Calu3 (cell line): ENCODE results near the gene PJA1. TPM values are rescaled to one million over a fixed set of nuclear protein-coding genes. Genes with fewer than 3 reads are reported as not detected.

ENCODE experiments used
- BruUV-seq: library from RNA; stranded (reverse); fragments of 400-500 nt; replicated peaks from 2 replicates; lab custom pipeline; 2021; lab: Mats Ljungman, UMichigan
- CTCF ChIA-PET: fragments of 300-600 bp; sonication (Branson Sonifier 250); formaldehyde crosslinking; loops from one replicate; lab custom pipeline; 2022; ENCODE audit warnings: antibody characterized with exemption; lab: Charles Lee
- DNase-seq: peaks from one replicate; pipeline ENCODE4 v3.0.0; 2022
- H3K27ac Mint-ChIP-seq: one replicate; pipeline ENCODE4 v1.8.0; 2022; ENCODE audit warnings: mixed read lengths; ENCODE audit not compliant: unreplicated experiment
- H3K27me3 Mint-ChIP-seq: one replicate; pipeline ENCODE4 v1.8.0; 2022; ENCODE audit warnings: mixed read lengths; ENCODE audit not compliant: unreplicated experiment
- H3K36me3 Mint-ChIP-seq: one replicate; pipeline ENCODE4 v1.8.0; 2022; ENCODE audit warnings: mild to moderate bottlenecking, moderate library complexity, mixed read lengths; ENCODE audit not compliant: insufficient read depth, unreplicated experiment
- H3K4me1 Mint-ChIP-seq: one replicate; pipeline ENCODE4 v1.8.0; 2022; ENCODE audit warnings: mild to moderate bottlenecking, low read depth, mixed read lengths; ENCODE audit not compliant: unreplicated experiment
- H3K4me3 Mint-ChIP-seq: one replicate; pipeline ENCODE4 v1.8.0; 2022; ENCODE audit warnings: mild to moderate bottlenecking, low read depth, moderate library complexity, mixed read lengths; ENCODE audit not compliant: unreplicated experiment
- H3K9me3 Mint-ChIP-seq: one replicate; pipeline ENCODE4 v1.8.0; 2022; ENCODE audit warnings: low read depth, mixed read lengths; ENCODE audit not compliant: unreplicated experiment
- CTCF ChIP-seq: fragments of 200-600 bp; IDR thresholded peaks from one replicate; pipeline ENCODE4 v1.8.0; 2022; ENCODE audit warnings: antibody characterized with exemption; ENCODE audit not compliant: unreplicated experiment
- intact Hi-C: fragments of 100-400 bp; cut with micrococcal nuclease; formaldehyde crosslinking; loops from one replicate; pipeline ENCODE4 v1.10.0; 2022; ENCODE audit not compliant: unreplicated experiment
- total RNA-seq: library from RNA; stranded (reverse); gene quantifications from 2 replicates; pipeline ENCODE4 v1.2.3, GENCODE V29; 2022

PJA1 gene
- total RNA-seq, 1 experiment from 2014 or later, result 45.6 TPM

- H3K27me3 Mint-ChIP-seq, result no peaks in the 10 kb centered on the region
- H3K36me3 Mint-ChIP-seq, result peaks cover 14% of the 10 kb centered on the region
- no peak overlapping the region for H3K4me3 Mint-ChIP-seq
- peak overlapping the region; percentile 72 for H3K27ac Mint-ChIP-seq
- intact Hi-C loops, result loop anchor here (10.0 kb wide), 1 partner anchor 132 kb away; no protein-coding TSS in a partner anchor
- DNase-seq, result peak; percentile 63
- no peak for TF ChIP-seq CTCF
- no peaks in the 10 kb centered on the region for H3K9me3 Mint-ChIP-seq
- no TSS peak for BruUV-seq
- peaks cover 35% of the 10 kb centered on the region for H3K4me1 Mint-ChIP-seq
- CTCF ChIA-PET, result no interaction called here
Measured at GRCh38 chrX:69152417-69152841, 12.8 kb downstream of the PJA1 start.

DNA sequence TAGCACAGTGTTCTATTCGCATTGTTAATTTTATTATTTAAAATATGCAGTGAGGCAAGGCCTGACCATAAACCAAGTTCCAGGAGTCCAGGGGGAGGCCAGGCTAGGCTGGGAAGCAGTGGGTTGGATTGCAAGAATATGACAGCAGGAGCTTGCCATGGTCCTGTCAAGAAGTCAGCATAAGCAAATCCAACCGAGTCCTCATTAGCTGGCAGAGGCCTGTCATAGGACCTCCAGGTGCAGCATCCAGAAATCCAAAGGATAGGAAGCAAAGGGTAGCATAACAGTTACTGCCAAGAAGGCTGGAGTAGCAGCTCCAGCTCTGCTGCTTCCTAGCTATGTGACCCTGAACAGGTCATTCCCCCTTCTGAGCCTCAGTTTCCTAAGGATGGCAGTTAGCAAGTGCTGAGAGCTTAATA is 13.4 kb downstream of the PJA1 start:
- DNase-seq, result no peak
- no TSS peak for BruUV-seq
- Mint-ChIP-seq H3K27me3 (no peaks in the 10 kb centered on the region), H3K4me3 (no peak overlapping the region), H3K4me1 (peaks cover 35% of the 10 kb centered on the region), H3K27ac (no peak overlapping the region), H3K9me3 (no peaks in the 10 kb centered on the region), H3K36me3 (peaks cover 14% of the 10 kb centered on the region)
- intact Hi-C loops, result loop anchor here (10.0 kb wide), 1 partner anchor 133 kb away; no protein-coding TSS in a partner anchor
- TF ChIP-seq CTCF, result no peak
- CTCF ChIA-PET, result no interaction called here

- no peak for TF ChIP-seq CTCF
- peak; percentile 83 for DNase-seq
- CTCF ChIA-PET, result interaction anchor here (0.8 to 1.3 kb wide), 2 partner anchors 322 to 708 kb away, joined by 4 to 6 read pairs; partner anchors contain the start of gene EFNB1
- H3K36me3 Mint-ChIP-seq, result peaks cover 14% of the 10 kb centered on the region
- intact Hi-C loops, result loop anchor here (10.0 kb wide), 1 partner anchor 134 kb away; no protein-coding TSS in a partner anchor
- peaks cover 29% of the 10 kb centered on the region for H3K4me1 Mint-ChIP-seq
- no peaks in the 10 kb centered on the region for H3K9me3 Mint-ChIP-seq
- BruUV-seq, result no TSS peak
- no peaks in the 10 kb centered on the region for H3K27me3 Mint-ChIP-seq
- H3K27ac Mint-ChIP-seq, result peak overlapping the region; percentile 45
- H3K4me3 Mint-ChIP-seq, result peak overlapping the region; percentile 48
Measured at GRCh38 chrX:69150281-69150960, 14.8 kb downstream of the PJA1 start.

- no TSS peak for BruUV-seq
- no peak for TF ChIP-seq CTCF
- CTCF ChIA-PET, result interaction anchor here (1.1 to 1.3 kb wide), 2 partner anchors 16 to 321 kb away, joined by 4 to 5 read pairs; partner anchors contain the start of gene EFNB1
- H3K27me3 Mint-ChIP-seq, result no peaks in the 10 kb centered on the region
- intact Hi-C loops, result loop anchor here (10.0 kb wide), 1 partner anchor 135 kb away; no protein-coding TSS in a partner anchor
- no peaks in the 10 kb centered on the region for H3K9me3 Mint-ChIP-seq
- no peak for DNase-seq
- peaks cover 14% of the 10 kb centered on the region for H3K36me3 Mint-ChIP-seq
- peaks cover 30% of the 10 kb centered on the region for H3K4me1 Mint-ChIP-seq
- H3K4me3 Mint-ChIP-seq, result peak overlapping the region; percentile 48
- peak overlapping the region; percentile 45 for H3K27ac Mint-ChIP-seq
Measured at GRCh38 chrX:69149466-69150280, 15.6 kb downstream of the PJA1 start.
